SK-N-SH treated with all-trans-retinoic acid at 6 μM for 48 hours (cell line): ENCODE results near the gene FUOM.

Source experiments
- PATZ1 ChIP-seq: fragments of 250-450 bp; sonication (Bioruptor Pico); IDR thresholded peaks from 2 replicates; pipeline ENCODE4 v1.8.0; 2020; ENCODE audit warnings: mild to moderate bottlenecking, moderate library complexity, borderline replicate concordance
- PPARA ChIP-seq: fragments of 250-450 bp; sonication (Bioruptor Pico); IDR thresholded peaks from 2 replicates; pipeline ENCODE4 v1.5.0; 2020; ENCODE audit warnings: mild to moderate bottlenecking, borderline replicate concordance
- RARB ChIP-seq: fragments of 250-450 bp; sonication (Bioruptor Pico); IDR thresholded peaks from 2 replicates; pipeline ENCODE4 v1.8.0; 2021; ENCODE audit warnings: mild to moderate bottlenecking, moderate library complexity

- TF ChIP-seq RARB (CRISPR knock-in tag) (no peak), PATZ1 (CRISPR knock-in tag) (no peak), PPARA (CRISPR knock-in tag) (no peak)
These were observed 40.1 kb upstream of the FUOM start for GRCh38 chr10:133397938-133398337.
